Measurements from ENCODE around the gene FOXO4. TPM values are rescaled to one million over a fixed set of nuclear protein-coding genes. Genes with fewer than 3 reads are reported as not detected.

Gene FOXO4
- total RNA-seq, 1 experiment from 2014 or later, result 14.7 TPM

- H3K27me3 ChIP-seq (ENCODE audit: insufficient read depth, low read length), result no peaks in the 10 kb centered on the region
- DNase-seq (ENCODE audit: low read depth, low spot score), result no peak
- H3K9me2 ChIP-seq (ENCODE audit: insufficient read depth), result no peaks in the 10 kb centered on the region
- H3K4me2 ChIP-seq (ENCODE audit: low read length), result no peak overlapping the region
- ATAC-seq, result no peak
- no peak overlapping the region for H3K27ac ChIP-seq (ENCODE audit: low read depth, low read length)
- no peak overlapping the region for H3K9ac ChIP-seq (ENCODE audit: low read length)
- ChIA-PET CTCF (no interaction called here), RAD21 (ENCODE audit: low non-redundant PET in 1 of 2, low total read pairs in 2 of 2, uncharacterized antibody in 2 of 2, unreplicated experiment in 2 of 2) (no interaction called here), POLR2A (no interaction called here)
- BruUV-seq (replicated peaks), result no TSS peak
- H3K79me2 ChIP-seq (ENCODE audit: insufficient read depth, low read length), result no peaks in the 10 kb centered on the region
- no peak overlapping the region for H3K4me3 ChIP-seq (replicated peaks in 1 of 2; ENCODE audit: low read depth in 1 of 2, low read length in 2 of 2)
- H3K36me3 ChIP-seq (ENCODE audit: control insufficient read depth in 1 of 2, insufficient read depth in 2 of 2, low read length in 2 of 2), result peaks cover 0 to 2% of the 10 kb centered on the region in 2 experiments; a peak in 1 of 4 replicates
- TF ChIP-seq SRF (IDR thresholded peaks at IDR 0.05; ENCODE audit: low read depth) (no peak), SIN3A (IDR thresholded peaks at IDR 0.05; ENCODE audit: low read depth) (no peak), ZNF274 (IDR thresholded peaks at IDR 0.05; ENCODE audit: low read depth, low read length) (no peak)
- no peaks in the 10 kb centered on the region for H3K9me3 ChIP-seq (ENCODE audit: control insufficient read depth in 1 of 2, insufficient read depth in 1 of 2, low read depth in 1 of 2, low read length in 2 of 2)
- H3K4me1 ChIP-seq (ENCODE audit: control insufficient read depth in 1 of 2, insufficient read depth in 2 of 2, low read length in 2 of 2), result no peaks in the 10 kb centered on the region
- intact Hi-C loops (cut with micrococcal nuclease), result no loop called here
- no peaks in the 10 kb centered on the region; the same call in 1 of the 2 replicates for H4K20me1 ChIP-seq (ENCODE audit: insufficient read depth)
- H2AFZ ChIP-seq (ENCODE audit: low read depth, low read length, poor library complexity, severe bottlenecking), result no peak overlapping the region
Measured at GRCh38 chrX:71057848-71058530, 37.7 kb upstream of the FOXO4 start.

GRCh38 chrX:71060127-71060526 is 35.5 kb upstream of the FOXO4 start:
- Histone ChIP-seq H3K79me2 (ENCODE audit: insufficient read depth, low read length) (0 out of 2 replicates have a peak, but pooled peaks cover 2% of the 10 kb centered on the region), H3K4me1 (ENCODE audit: control insufficient read depth in 1 of 2, insufficient read depth in 2 of 2, low read length in 2 of 2) (no peaks in the 10 kb centered on the region), H3K9me3 (ENCODE audit: control insufficient read depth in 1 of 2, insufficient read depth in 1 of 2, low read depth in 1 of 2, low read length in 2 of 2) (no peaks in the 10 kb centered on the region), H3K27ac (ENCODE audit: low read depth, low read length) (no peak overlapping the region), H3K36me3 (ENCODE audit: control insufficient read depth in 1 of 2, insufficient read depth in 2 of 2, low read length in 2 of 2) (peaks cover 0 to 2% of the 10 kb centered on the region in 2 experiments; a peak in 1 of 4 replicates), H3K9ac (ENCODE audit: low read length) (no peak overlapping the region), H4K20me1 (ENCODE audit: insufficient read depth) (no peaks in the 10 kb centered on the region; the same call in 1 of the 2 replicates), H3K4me2 (ENCODE audit: low read length) (no peak overlapping the region), H3K4me3 (replicated peaks in 1 of 2; ENCODE audit: low read depth in 1 of 2, low read length in 2 of 2) (no peak overlapping the region), H2AFZ (ENCODE audit: low read depth, low read length, poor library complexity, severe bottlenecking) (no peak overlapping the region), H3K9me2 (ENCODE audit: insufficient read depth) (no peaks in the 10 kb centered on the region), H3K27me3 (ENCODE audit: insufficient read depth, low read length) (no peaks in the 10 kb centered on the region)
- ChIA-PET RAD21 (ENCODE audit: low non-redundant PET in 1 of 2, low total read pairs in 2 of 2, uncharacterized antibody in 2 of 2, unreplicated experiment in 2 of 2) (no interaction called here), POLR2A (no interaction called here), CTCF (no interaction called here)
- no TSS peak for BruUV-seq (replicated peaks)
- intact Hi-C loops (cut with micrococcal nuclease), result no loop called here
- DNase-seq (ENCODE audit: low read depth, low spot score), result no peak
- ATAC-seq, result no peak
- no peak for TF ChIP-seq ZNF274 (IDR thresholded peaks at IDR 0.05; ENCODE audit: low read depth, low read length)
- TF ChIP-seq SIN3A (IDR thresholded peaks at IDR 0.05; ENCODE audit: low read depth), result no peak
- TF ChIP-seq CBX3 (IDR thresholded peaks at IDR 0.05; ENCODE audit: low read depth), result no peak
- TF ChIP-seq YY1 (IDR thresholded peaks at IDR 0.05; ENCODE audit: extremely low read depth, insufficient replicate concordance, low read depth, low read length), result no peak
- no peak for TF ChIP-seq CTCF (IDR thresholded peaks at IDR 0.05 in 2 of 3, conservative IDR thresholded peaks at IDR 0.05 in 1 of 3; ENCODE audit: borderline replicate concordance in 1 of 3, insufficient read depth in 1 of 3, low read depth in 2 of 3, low read length in 2 of 3)
- no peak for TF ChIP-seq SP1 (IDR thresholded peaks at IDR 0.05; ENCODE audit: low read depth)
- no peak for TF ChIP-seq ELF1 (IDR thresholded peaks at IDR 0.05; ENCODE audit: borderline replicate concordance, low read depth)
- TF ChIP-seq FOSL1 (IDR thresholded peaks at IDR 0.05; ENCODE audit: low read depth), result no peak
- TF ChIP-seq JUND (IDR thresholded peaks at IDR 0.05), result no peak
- TF ChIP-seq ATF3 (IDR thresholded peaks at IDR 0.05), result no peak
- no peak for TF ChIP-seq EZH2 (IDR thresholded peaks at IDR 0.05)
- TF ChIP-seq ZBTB33 (IDR thresholded peaks at IDR 0.05; ENCODE audit: extremely low read depth, insufficient replicate concordance, low read length), result no peak
